ENCODE measurements around the gene LSM6. TPM values are rescaled to one million over a fixed set of nuclear protein-coding genes. Genes with fewer than 3 reads are reported as not detected.

The LSM6 gene
- total RNA-seq, 2 experiments from 2014 or later: 62.9 to 65.8 TPM

GRCh38 chr4:146191766-146192458 is 16.4 kb downstream of the LSM6 start:
- no peaks in the 10 kb centered on the region for H3K9me3 Mint-ChIP-seq

GRCh38 chr4:146193628-146194027 is 18.1 kb downstream of the LSM6 start:
- no peaks in the 10 kb centered on the region for H3K9me3 Mint-ChIP-seq
- no peak overlapping the region for H3K27ac Mint-ChIP-seq
- CTCF ChIA-PET: no interaction called here
- H3K27me3 Mint-ChIP-seq (ENCODE audit: low read depth): no peaks in the 10 kb centered on the region
- intact Hi-C loops (cut with micrococcal nuclease): no loop called here
- H3K4me3 Mint-ChIP-seq: no peak overlapping the region
- no peak for DNase-seq
- H3K36me3 Mint-ChIP-seq (ENCODE audit: low read depth): peaks cover 16% of the 10 kb centered on the region
- H3K4me1 Mint-ChIP-seq (ENCODE audit: low read depth): no peaks in the 10 kb centered on the region

More at GRCh38 chr4:146191766-146192458, 16.4 kb downstream of the LSM6 start:
- CTCF ChIA-PET: no interaction called here
- DNase-seq: no peak
- Mint-ChIP-seq H3K4me1 (ENCODE audit: low read depth) (no peaks in the 10 kb centered on the region), H3K27me3 (ENCODE audit: low read depth) (no peaks in the 10 kb centered on the region), H3K4me3 (no peak overlapping the region), H3K27ac (no peak overlapping the region), H3K36me3 (ENCODE audit: low read depth) (peaks cover 19% of the 10 kb centered on the region)
- intact Hi-C loops (cut with micrococcal nuclease): no loop called here

- intact Hi-C loops (cut with micrococcal nuclease): no loop called here
- no peak overlapping the region for H3K4me3 Mint-ChIP-seq
- H3K36me3 Mint-ChIP-seq (ENCODE audit: low read depth): peaks cover 16% of the 10 kb centered on the region
- CTCF ChIA-PET: no interaction called here
- no peaks in the 10 kb centered on the region for H3K9me3 Mint-ChIP-seq
- DNase-seq: no peak
- no peak overlapping the region for H3K27ac Mint-ChIP-seq
- H3K4me1 Mint-ChIP-seq (ENCODE audit: low read depth): no peaks in the 10 kb centered on the region
- no peaks in the 10 kb centered on the region for H3K27me3 Mint-ChIP-seq (ENCODE audit: low read depth)
Measured at GRCh38 chr4:146194212-146194611, 18.7 kb downstream of the LSM6 start.

GRCh38 chr4:146202665-146203064 is 27.1 kb downstream of the LSM6 start:
- no peaks in the 10 kb centered on the region for H3K4me1 Mint-ChIP-seq (ENCODE audit: low read depth)
- CTCF ChIA-PET: interaction anchor here (1.1 to 1.3 kb wide), 2 partner anchors 8 to 107 kb away, joined by 3 read pairs; no protein-coding TSS in a partner anchor
- intact Hi-C loops (cut with micrococcal nuclease): no loop called here
- H3K36me3 Mint-ChIP-seq (ENCODE audit: low read depth): peaks cover 17% of the 10 kb centered on the region
- no peak for DNase-seq
- H3K27me3 Mint-ChIP-seq (ENCODE audit: low read depth): peaks cover 4% of the 10 kb centered on the region
- no peaks in the 10 kb centered on the region for H3K9me3 Mint-ChIP-seq
- no peak overlapping the region for H3K4me3 Mint-ChIP-seq
- H3K27ac Mint-ChIP-seq: no peak overlapping the region

GRCh38 chr4:146207410-146207809 is 31.9 kb downstream of the LSM6 start:
- DNase-seq: no peak
- intact Hi-C loops (cut with micrococcal nuclease): no loop called here
- peaks cover 13% of the 10 kb centered on the region for H3K36me3 Mint-ChIP-seq (ENCODE audit: low read depth)
- H3K4me1 Mint-ChIP-seq (ENCODE audit: low read depth): no peaks in the 10 kb centered on the region
- no peaks in the 10 kb centered on the region for H3K9me3 Mint-ChIP-seq
- H3K27me3 Mint-ChIP-seq (ENCODE audit: low read depth): peaks cover 7% of the 10 kb centered on the region
- no peak overlapping the region for H3K4me3 Mint-ChIP-seq
- no peak overlapping the region for H3K27ac Mint-ChIP-seq
- CTCF ChIA-PET: no interaction called here

- Mint-ChIP-seq H3K4me1 (ENCODE audit: low read depth) (no peaks in the 10 kb centered on the region), H3K4me3 (no peak overlapping the region), H3K9me3 (no peaks in the 10 kb centered on the region), H3K27ac (no peak overlapping the region), H3K36me3 (ENCODE audit: low read depth) (no peaks in the 10 kb centered on the region), H3K27me3 (ENCODE audit: low read depth) (peaks cover 7% of the 10 kb centered on the region)
- CTCF ChIA-PET: interaction anchor here (1.1 kb wide), 1 partner anchor 9 kb away, joined by 3 read pairs; no protein-coding TSS in a partner anchor
- no peak for DNase-seq
- intact Hi-C loops (cut with micrococcal nuclease): no loop called here
Measured at GRCh38 chr4:146210890-146211289, 35.4 kb downstream of the LSM6 start.

GRCh38 chr4:146211440-146211839 is 35.9 kb downstream of the LSM6 start:
- CTCF ChIA-PET: interaction anchor here (1.1 kb wide), 1 partner anchor 9 kb away, joined by 3 read pairs; no protein-coding TSS in a partner anchor
- Mint-ChIP-seq H3K4me3 (no peak overlapping the region), H3K9me3 (no peaks in the 10 kb centered on the region), H3K36me3 (ENCODE audit: low read depth) (no peaks in the 10 kb centered on the region), H3K27me3 (ENCODE audit: low read depth) (peaks cover 7% of the 10 kb centered on the region), H3K4me1 (ENCODE audit: low read depth) (no peaks in the 10 kb centered on the region), H3K27ac (no peak overlapping the region)
- no peak for DNase-seq
- intact Hi-C loops (cut with micrococcal nuclease): no loop called here

GRCh38 chr4:146212781-146213180 is 37.3 kb downstream of the LSM6 start:
- DNase-seq: no peak
- intact Hi-C loops (cut with micrococcal nuclease): no loop called here
- no peaks in the 10 kb centered on the region for H3K4me1 Mint-ChIP-seq (ENCODE audit: low read depth)
- peaks cover 3% of the 10 kb centered on the region for H3K27me3 Mint-ChIP-seq (ENCODE audit: low read depth)
- CTCF ChIA-PET: no interaction called here
- no peaks in the 10 kb centered on the region for H3K36me3 Mint-ChIP-seq (ENCODE audit: low read depth)
- H3K27ac Mint-ChIP-seq: no peak overlapping the region
- no peak overlapping the region for H3K4me3 Mint-ChIP-seq
- H3K9me3 Mint-ChIP-seq: no peaks in the 10 kb centered on the region

GRCh38 chr4:146214238-146214637 is 38.7 kb downstream of the LSM6 start, which contains the start of gene REELD1:
Gene REELD1 (plus strand): TSS chr4:146214538. CDS start chr4:146216953, 2,415 bp downstream.
- no peaks in the 10 kb centered on the region for H3K36me3 Mint-ChIP-seq (ENCODE audit: low read depth)
- H3K4me3 Mint-ChIP-seq: no peak within 1 kb of the TSS
- DNase-seq: no peak
- no peak within 1 kb of the TSS for H3K27ac Mint-ChIP-seq
- no peaks in the 10 kb centered on the region for H3K9me3 Mint-ChIP-seq
- no peaks in the 10 kb centered on the region for H3K27me3 Mint-ChIP-seq (ENCODE audit: low read depth)
- CTCF ChIA-PET: interaction anchor here (0.6 kb wide), 1 partner anchor 799 kb away, joined by 3 read pairs; no protein-coding TSS in a partner anchor
- H3K4me1 Mint-ChIP-seq (ENCODE audit: low read depth): no peaks in the 10 kb centered on the region
- intact Hi-C loops (cut with micrococcal nuclease): no loop called here

- Mint-ChIP-seq H3K9me3 (no peaks in the 10 kb centered on the region), H3K36me3 (ENCODE audit: low read depth) (no peaks in the 10 kb centered on the region), H3K27me3 (ENCODE audit: low read depth) (no peaks in the 10 kb centered on the region), H3K27ac (no peak overlapping the region), H3K4me1 (ENCODE audit: low read depth) (no peaks in the 10 kb centered on the region), H3K4me3 (no peak overlapping the region)
- DNase-seq: no peak
- intact Hi-C loops (cut with micrococcal nuclease): no loop called here
- CTCF ChIA-PET: no interaction called here
Measured at GRCh38 chr4:146222313-146222712, 46.8 kb downstream of the LSM6 start.

- no peaks in the 10 kb centered on the region for H3K9me3 Mint-ChIP-seq
- intact Hi-C loops (cut with micrococcal nuclease): no loop called here
- H3K4me1 Mint-ChIP-seq (ENCODE audit: low read depth): no peaks in the 10 kb centered on the region
- H3K27ac Mint-ChIP-seq: no peak overlapping the region
- no peaks in the 10 kb centered on the region for H3K27me3 Mint-ChIP-seq (ENCODE audit: low read depth)
- H3K4me3 Mint-ChIP-seq: no peak overlapping the region
- no peak for DNase-seq
- no peaks in the 10 kb centered on the region for H3K36me3 Mint-ChIP-seq (ENCODE audit: low read depth)
- CTCF ChIA-PET: no interaction called here
Measured at GRCh38 chr4:146224326-146224966, 48.9 kb downstream of the LSM6 start.

- no peaks in the 10 kb centered on the region for H3K4me1 Mint-ChIP-seq (ENCODE audit: low read depth)
- H3K27me3 Mint-ChIP-seq (ENCODE audit: low read depth): no peaks in the 10 kb centered on the region
- no peak for DNase-seq
- intact Hi-C loops (cut with micrococcal nuclease): no loop called here
- no peak overlapping the region for H3K4me3 Mint-ChIP-seq
- no peak overlapping the region for H3K27ac Mint-ChIP-seq
- H3K9me3 Mint-ChIP-seq: peaks cover 6% of the 10 kb centered on the region
- CTCF ChIA-PET: interaction anchor here (1.4 kb wide), 1 partner anchor 11 kb away, joined by 4 read pairs; no protein-coding TSS in a partner anchor
- no peaks in the 10 kb centered on the region for H3K36me3 Mint-ChIP-seq (ENCODE audit: low read depth)
Measured at GRCh38 chr4:146229406-146229805, 53.9 kb downstream of the LSM6 start.
